Endothelial cell of umbilical vein (primary cell): Measurements from ENCODE around the gene KRTAP10-6. TPM values are rescaled to one million over a fixed set of nuclear protein-coding genes. Genes with fewer than 3 reads are reported as not detected.

Experiments
- BruUV-seq: library from RNA; stranded (reverse); fragments of 400-500 nt; replicated peaks from 2 replicates; lab custom pipeline; 2021; lab: Mats Ljungman, UMichigan
- CTCF ChIA-PET: fragments of 300-600, 350-600 bp; sonication (Branson Sonifier 250); formaldehyde crosslinking; loops from one replicate; lab custom pipeline; 2021; ENCODE audit warnings: antibody characterized with exemption, inconsistent platforms; lab: Charles Lee
- POLR2A ChIA-PET: fragments of 300-600, 350-600 bp; sonication (Branson Sonifier 250); formaldehyde crosslinking; loops from one replicate; lab custom pipeline; 2021; ENCODE audit warnings: antibody characterized with exemption, inconsistent platforms; lab: Charles Lee
- DNase-seq: peaks from one replicate; pipeline ENCODE4 v3.0.0-alpha.2; 2011; ENCODE audit warnings: low read depth, low spot score
- FAIRE-seq: peaks from 2 replicates; lab custom pipeline; 2011; peaks lifted over from hg19 to GRCh38; lab: Jason Lieb, UNC
- H2AFZ ChIP-seq: 2 replicates; pipeline ENCODE4 v1.6.0; 2012; ENCODE audit warnings: low read depth, low read length, control low read depth, inconsistent platforms
- H3K27ac ChIP-seq: 2 replicates; pipeline ENCODE4 v1.5.1; 2011; ENCODE audit warnings: low read depth, mild to moderate bottlenecking, control low read depth, low read length, moderate library complexity; ENCODE audit not compliant: insufficient read depth
- H3K27me3 ChIP-seq, 2 experiments: 2 replicates each; pipeline versions ENCODE4 v1.6.0 to v1.6.1; 2011; ENCODE audit warnings: low read length in 2 of 2, mixed read lengths in 1 of 2; ENCODE audit not compliant: control insufficient read depth in 2 of 2, insufficient read depth in 2 of 2
- H3K36me3 ChIP-seq, 2 experiments: 2 replicates in 1 of 2; 3 replicates in 1 of 2; pipeline ENCODE4 v1.5.1; 2011; ENCODE audit warnings: low read length in 2 of 2, mild to moderate bottlenecking in 1 of 2, moderate library complexity in 1 of 2; ENCODE audit not compliant: control insufficient read depth in 2 of 2, insufficient read depth in 2 of 2; ENCODE audit errors: extremely low read depth in 1 of 2
- H3K4me1 ChIP-seq: 3 replicates; pipeline ENCODE4 v1.5.1; 2011; ENCODE audit warnings: mild to moderate bottlenecking, low read length; ENCODE audit not compliant: control insufficient read depth, insufficient read depth; ENCODE audit errors: extremely low read depth
- H3K4me2 ChIP-seq: 2 replicates; pipeline ENCODE4 v1.6.1; 2011; ENCODE audit warnings: low read length, control low read depth, mixed read lengths; ENCODE audit not compliant: insufficient read depth
- H3K4me3 ChIP-seq, 3 experiments: fragments of 200-600 bp in 1 of 3; sonication (generic), shearing (Covaris generic) in 1 of 3; replicated peaks in 1 of 3; 2 replicates each; pipeline ENCODE4 v1.5.1; 2011 to 2016; ENCODE audit warnings: control low read depth in 3 of 3, low read length in 3 of 3, mild to moderate bottlenecking in 2 of 3, inconsistent platforms in 1 of 3, low read depth in 1 of 3, moderate library complexity in 1 of 3; ENCODE audit not compliant: insufficient read depth in 1 of 3
- H3K79me2 ChIP-seq: 2 replicates; pipeline ENCODE4 v1.6.0; 2012; ENCODE audit warnings: low read length, inconsistent platforms; ENCODE audit not compliant: control insufficient read depth, insufficient read depth
- H3K9ac ChIP-seq: replicated peaks from 2 replicates; pipeline ENCODE3; 2011; ENCODE audit warnings: low read length, control low read depth; ENCODE audit not compliant: insufficient read depth; ENCODE audit errors: extremely low read depth
- H3K9me1 ChIP-seq: replicated peaks from 3 replicates; pipeline ENCODE4 v1.6.0; 2011; ENCODE audit warnings: mild to moderate bottlenecking, low read length; ENCODE audit not compliant: control insufficient read depth, insufficient read depth; ENCODE audit errors: extremely low read depth
- H3K9me3 ChIP-seq: replicated peaks from 2 replicates; pipeline ENCODE4 v1.5.1; 2012; ENCODE audit warnings: low read length, inconsistent platforms; ENCODE audit not compliant: control insufficient read depth, insufficient read depth
- H4K20me1 ChIP-seq: replicated peaks from 2 replicates; pipeline ENCODE3; 2011; ENCODE audit warnings: mild to moderate bottlenecking, low read length; ENCODE audit not compliant: control insufficient read depth, insufficient read depth; ENCODE audit errors: extremely low read depth
- EZH2 ChIP-seq: IDR thresholded peaks from 2 replicates; pipeline ENCODE4 v1.6.1; 2012; ENCODE audit warnings: borderline replicate concordance, low read depth, mild to moderate bottlenecking, moderate library complexity, low read length, inconsistent platforms; ENCODE audit not compliant: severe bottlenecking
- FOS ChIP-seq: IDR thresholded peaks from 2 replicates; pipeline ENCODE4 v1.6.1; 2011; ENCODE audit warnings: mild to moderate bottlenecking, low read length, moderate library complexity, borderline replicate concordance; ENCODE audit not compliant: insufficient read depth
- GATA2 ChIP-seq: IDR thresholded peaks from 2 replicates; pipeline ENCODE4 v1.7.0; 2011; ENCODE audit warnings: low read depth, mild to moderate bottlenecking, moderate library complexity, mixed read lengths, low read length; ENCODE audit not compliant: insufficient read length, insufficient read depth
- JUN ChIP-seq: IDR thresholded peaks from 2 replicates; pipeline ENCODE4 v1.6.1; 2011; ENCODE audit warnings: borderline replicate concordance, low read depth; ENCODE audit not compliant: insufficient read length, insufficient read depth
- MAX ChIP-seq: IDR thresholded peaks from 2 replicates; pipeline ENCODE4 v1.6.1; 2011; ENCODE audit not compliant: insufficient read depth, insufficient read length
- MYC ChIP-seq: IDR thresholded peaks from one replicate; pipeline ENCODE4 v1.6.1; 2011; ENCODE audit warnings: mild to moderate bottlenecking, low read depth, low read length
- POLR2A ChIP-seq: IDR thresholded peaks from 2 replicates; pipeline ENCODE4 v1.6.1; 2012; ENCODE audit warnings: low read depth, mild to moderate bottlenecking, control low read depth, low read length
- POLR2AphosphoS5 ChIP-seq: IDR thresholded peaks from 2 replicates; pipeline ENCODE4 v1.6.1; 2012; ENCODE audit warnings: low read depth, mild to moderate bottlenecking, control low read depth, low read length, moderate library complexity; ENCODE audit not compliant: insufficient read depth
- dilution Hi-C: fragments of 300-500 bp; cut with MboI; formaldehyde crosslinking; loops from one replicate; pipeline ENCODE4 v1.15.0; 2019; ENCODE audit warnings: low sequenced_read_pairs; ENCODE audit not compliant: extremely low pct_ligation_motif_present
- intact Hi-C: fragments of 100-400 bp; cut with micrococcal nuclease; formaldehyde crosslinking; loops from one replicate; pipeline ENCODE4 v1.10.0; 2022
- polyA plus RNA-seq, 4 experiments: library from polyadenylated mRNA; depleted of rRNA in 3 of 4; stranded (reverse) in 3 of 4; unstranded in 1 of 4; fragments of >200 nt; gene quantifications; 2 replicates each; pipeline versions ENCODE4 v1.2.1 to v1.2.3, GENCODE V29; 2011 to 2012; ENCODE audit warnings: missing spikeins in 1 of 4
- total RNA-seq: library from RNA; stranded (reverse); gene quantifications from 2 replicates; pipeline ENCODE4 v1.2.3, GENCODE V29; 2021
- TF ChIP-seq, protein P1 (sequence below), 2 donors: IDR thresholded peaks; 1 replicate in 1 of 2; 2 replicates in 1 of 2; pipeline ENCODE4 v1.5.1; 2011; ENCODE audit warnings: low read length in 2 of 2, mild to moderate bottlenecking in 2 of 2, moderate library complexity in 2 of 2, control low read depth in 1 of 2, inconsistent platforms in 1 of 2, low read depth in 1 of 2; ENCODE audit not compliant: insufficient read depth in 1 of 2; ENCODE audit errors: extremely low read depth in 1 of 2

KRTAP10-6 gene
- total and polyA plus RNA-seq, 2 donors (not counting 3 experiments of a cell fraction or from before 2014, with no cell fraction given) = not detected

DNA sequence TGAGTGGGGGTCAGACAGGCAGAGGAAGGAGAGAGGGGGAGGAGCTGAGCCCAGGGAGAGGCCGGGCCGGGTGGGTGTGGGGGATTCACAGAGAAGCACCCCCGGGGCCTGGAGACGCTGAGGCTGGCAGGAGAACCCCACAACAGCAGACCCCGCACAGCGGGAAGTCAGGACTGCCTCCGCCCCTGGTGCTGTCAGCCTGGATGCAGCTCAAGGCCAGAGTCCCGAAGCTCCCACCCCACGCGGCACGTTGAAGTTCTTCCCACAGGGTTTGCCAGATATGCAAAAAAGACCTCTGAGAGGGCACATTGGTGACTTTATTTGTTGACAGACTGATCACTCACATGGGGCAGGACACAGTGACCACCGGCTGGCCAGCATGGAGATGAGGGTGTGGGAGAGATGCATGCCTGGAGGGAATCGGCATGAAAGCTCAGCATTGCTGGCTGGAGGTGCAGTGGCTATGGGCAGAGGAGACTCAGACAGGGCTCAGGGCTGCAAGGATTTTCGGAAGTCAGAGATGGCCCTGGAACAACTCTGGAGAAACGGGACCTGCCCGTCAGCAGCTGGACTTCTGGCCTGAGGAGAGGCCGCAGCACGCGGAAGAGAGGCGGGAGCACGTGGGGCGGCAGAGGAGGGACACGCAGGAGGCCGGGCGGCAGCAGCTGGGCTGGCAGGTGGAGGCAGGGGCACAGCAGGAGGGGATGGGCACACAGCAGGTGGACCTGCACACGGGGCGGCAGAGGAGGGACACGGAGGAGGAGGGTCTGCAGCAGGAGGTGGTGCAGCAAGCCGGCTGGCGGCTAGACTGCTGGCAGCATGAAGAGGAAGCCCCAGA is 34.6 kb downstream of the KRTAP10-6 start:
- Histone ChIP-seq H3K79me2 (no peaks in the 10 kb centered on the region), H3K9me3 (no peaks in the 10 kb centered on the region), H3K36me3 (no peaks in the 10 kb centered on the region), H3K4me3 (no peak overlapping the region), H3K4me2 (no peak overlapping the region), H3K27ac (no peak overlapping the region), H3K9ac (no peak overlapping the region), H3K9me1 (no peaks in the 10 kb centered on the region), H3K27me3 (peaks cover 0 to 3% of the 10 kb centered on the region in 2 experiments), H4K20me1 (no peaks in the 10 kb centered on the region), H2AFZ (no peak overlapping the region), H3K4me1 (no peaks in the 10 kb centered on the region)
- ChIA-PET CTCF (no interaction called here), POLR2A (no interaction called here)
- TF ChIP-seq, protein P1, sequence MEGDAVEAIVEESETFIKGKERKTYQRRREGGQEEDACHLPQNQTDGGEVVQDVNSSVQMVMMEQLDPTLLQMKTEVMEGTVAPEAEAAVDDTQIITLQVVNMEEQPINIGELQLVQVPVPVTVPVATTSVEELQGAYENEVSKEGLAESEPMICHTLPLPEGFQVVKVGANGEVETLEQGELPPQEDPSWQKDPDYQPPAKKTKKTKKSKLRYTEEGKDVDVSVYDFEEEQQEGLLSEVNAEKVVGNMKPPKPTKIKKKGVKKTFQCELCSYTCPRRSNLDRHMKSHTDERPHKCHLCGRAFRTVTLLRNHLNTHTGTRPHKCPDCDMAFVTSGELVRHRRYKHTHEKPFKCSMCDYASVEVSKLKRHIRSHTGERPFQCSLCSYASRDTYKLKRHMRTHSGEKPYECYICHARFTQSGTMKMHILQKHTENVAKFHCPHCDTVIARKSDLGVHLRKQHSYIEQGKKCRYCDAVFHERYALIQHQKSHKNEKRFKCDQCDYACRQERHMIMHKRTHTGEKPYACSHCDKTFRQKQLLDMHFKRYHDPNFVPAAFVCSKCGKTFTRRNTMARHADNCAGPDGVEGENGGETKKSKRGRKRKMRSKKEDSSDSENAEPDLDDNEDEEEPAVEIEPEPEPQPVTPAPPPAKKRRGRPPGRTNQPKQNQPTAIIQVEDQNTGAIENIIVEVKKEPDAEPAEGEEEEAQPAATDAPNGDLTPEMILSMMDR (IDR thresholded peaks at IDR 0.05; ENCODE audit: extremely low read depth in 1 of 2, insufficient read depth in 1 of 2, low read depth in 1 of 2, low read length in 2 of 2) = no peak
- TF ChIP-seq MYC (no peak), JUN (no peak), POLR2AphosphoS5 (no peak), MAX (no peak), GATA2 (no peak), POLR2A (no peak), EZH2 (no peak), FOS (no peak)
- no peak for DNase-seq
- FAIRE-seq = no peak
- intact Hi-C loops (no loop called here), dilution Hi-C loops (no loop called here)
- no TSS peak for BruUV-seq
